Endothelial cell of umbilical vein (primary cell): Measurements from ENCODE around the gene PRUNE2.
"Not testable (repeated sequence)": the region's sequence is repeated elsewhere in the genome, so short reads cannot be mapped to it uniquely, and the experiment has no call there.

Source experiments
- CTCF ChIP-seq, 2 donors: IDR thresholded peaks; 1 replicate in 1 of 2; 2 replicates in 1 of 2; pipeline ENCODE4 v1.5.1; 2011; ENCODE audit warnings: low read length in 2 of 2, mild to moderate bottlenecking in 2 of 2, moderate library complexity in 2 of 2, control low read depth in 1 of 2, inconsistent platforms in 1 of 2, low read depth in 1 of 2; ENCODE audit not compliant: insufficient read depth in 1 of 2; ENCODE audit errors: extremely low read depth in 1 of 2
- EZH2 ChIP-seq: IDR thresholded peaks from 2 replicates; pipeline ENCODE4 v1.6.1; 2012; ENCODE audit warnings: borderline replicate concordance, low read depth, mild to moderate bottlenecking, moderate library complexity, low read length, inconsistent platforms; ENCODE audit not compliant: severe bottlenecking
- FOS ChIP-seq: IDR thresholded peaks from 2 replicates; pipeline ENCODE4 v1.6.1; 2011; ENCODE audit warnings: mild to moderate bottlenecking, low read length, moderate library complexity, borderline replicate concordance; ENCODE audit not compliant: insufficient read depth
- GATA2 ChIP-seq: IDR thresholded peaks from 2 replicates; pipeline ENCODE4 v1.7.0; 2011; ENCODE audit warnings: low read depth, mild to moderate bottlenecking, moderate library complexity, mixed read lengths, low read length; ENCODE audit not compliant: insufficient read length, insufficient read depth
- JUN ChIP-seq: IDR thresholded peaks from 2 replicates; pipeline ENCODE4 v1.6.1; 2011; ENCODE audit warnings: borderline replicate concordance, low read depth; ENCODE audit not compliant: insufficient read length, insufficient read depth
- MAX ChIP-seq: IDR thresholded peaks from 2 replicates; pipeline ENCODE4 v1.6.1; 2011; ENCODE audit not compliant: insufficient read depth, insufficient read length
- MYC ChIP-seq: IDR thresholded peaks from one replicate; pipeline ENCODE4 v1.6.1; 2011; ENCODE audit warnings: mild to moderate bottlenecking, low read depth, low read length
- POLR2A ChIP-seq: IDR thresholded peaks from 2 replicates; pipeline ENCODE4 v1.6.1; 2012; ENCODE audit warnings: low read depth, mild to moderate bottlenecking, control low read depth, low read length
- POLR2AphosphoS5 ChIP-seq: IDR thresholded peaks from 2 replicates; pipeline ENCODE4 v1.6.1; 2012; ENCODE audit warnings: low read depth, mild to moderate bottlenecking, control low read depth, low read length, moderate library complexity; ENCODE audit not compliant: insufficient read depth

GRCh38 chr9:76665966-76666365 is 239.9 kb downstream of the PRUNE2 start:
- TF ChIP-seq CTCF (IDR thresholded peaks at IDR 0.05; ENCODE audit: extremely low read depth in 1 of 2, insufficient read depth in 1 of 2, low read depth in 1 of 2, low read length in 2 of 2): peak in 1 of 2 donors; percentile 24
- TF ChIP-seq POLR2A, POLR2AphosphoS5, MYC, MAX, JUN, EZH2, GATA2, FOS: not testable (repeated sequence)
